ENCODE data around the gene ABCC8. TPM values are rescaled to one million over a fixed set of nuclear protein-coding genes. Genes with fewer than 3 reads are reported as not detected.
A peak's percentile ranks its signal among the peaks of the same experiment; 100 is the strongest.

Gene ABCC8
- total and polyA plus RNA-seq, 4 donors = 5.5 to 33.2 (median 18.3) TPM

DNA sequence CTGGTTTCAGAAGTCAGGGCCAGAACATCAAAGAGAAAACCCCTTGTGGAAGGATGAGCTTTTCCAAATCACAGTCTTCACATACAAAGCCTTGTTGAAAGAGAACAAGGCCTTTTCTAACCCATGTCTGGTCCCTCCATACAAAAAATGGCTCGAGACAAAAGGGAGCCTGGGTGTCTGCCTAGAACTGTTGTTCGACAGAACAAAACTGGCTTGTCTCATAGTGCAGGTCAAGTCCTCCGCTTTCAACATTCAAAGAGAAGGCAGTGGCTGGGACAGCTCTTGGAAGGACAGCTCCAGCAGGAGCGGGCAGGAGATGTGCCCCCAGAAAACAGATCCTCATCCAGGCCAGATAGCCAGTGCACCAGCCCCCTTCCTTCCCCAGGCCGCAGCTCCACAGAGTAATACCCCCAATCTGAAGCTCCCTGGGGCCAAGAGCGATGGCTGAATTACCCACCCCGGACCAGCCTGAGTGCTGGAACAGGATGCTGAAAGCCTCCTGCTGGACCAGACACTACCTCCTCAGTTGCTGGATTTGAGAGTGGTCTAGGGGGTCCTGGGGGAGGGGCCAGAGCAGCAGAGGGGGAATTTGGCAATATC, 40.0 kb upstream of the ABCC8 start:
- H3K27ac ChIP-seq (ENCODE audit: low read depth, low read length) = no peak overlapping the region
- H3K4me3 ChIP-seq (ENCODE audit: low read depth, low read length) = no peak overlapping the region
- no peaks in the 10 kb centered on the region for H3K27me3 ChIP-seq (ENCODE audit: control insufficient read depth, insufficient read depth, low read length)
- peaks cover 35% of the 10 kb centered on the region for H3K4me1 ChIP-seq (ENCODE audit: control insufficient read depth, insufficient read depth, low read length)
- 41% methylated on average over 6 of the region's 7 CpGs for WGBS (ENCODE audit: insufficient coverage)
- peak in 1 of 6 donors; percentile 54 for DNase-seq (ENCODE audit: low read depth in 4 of 6, low spot score in 6 of 6)
- H3K36me3 ChIP-seq (ENCODE audit: control insufficient read depth, insufficient read depth, low read length) = no peaks in the 10 kb centered on the region
- H3K9me3 ChIP-seq (ENCODE audit: control insufficient read depth, insufficient read depth, low read length) = no peaks in the 10 kb centered on the region

DNA sequence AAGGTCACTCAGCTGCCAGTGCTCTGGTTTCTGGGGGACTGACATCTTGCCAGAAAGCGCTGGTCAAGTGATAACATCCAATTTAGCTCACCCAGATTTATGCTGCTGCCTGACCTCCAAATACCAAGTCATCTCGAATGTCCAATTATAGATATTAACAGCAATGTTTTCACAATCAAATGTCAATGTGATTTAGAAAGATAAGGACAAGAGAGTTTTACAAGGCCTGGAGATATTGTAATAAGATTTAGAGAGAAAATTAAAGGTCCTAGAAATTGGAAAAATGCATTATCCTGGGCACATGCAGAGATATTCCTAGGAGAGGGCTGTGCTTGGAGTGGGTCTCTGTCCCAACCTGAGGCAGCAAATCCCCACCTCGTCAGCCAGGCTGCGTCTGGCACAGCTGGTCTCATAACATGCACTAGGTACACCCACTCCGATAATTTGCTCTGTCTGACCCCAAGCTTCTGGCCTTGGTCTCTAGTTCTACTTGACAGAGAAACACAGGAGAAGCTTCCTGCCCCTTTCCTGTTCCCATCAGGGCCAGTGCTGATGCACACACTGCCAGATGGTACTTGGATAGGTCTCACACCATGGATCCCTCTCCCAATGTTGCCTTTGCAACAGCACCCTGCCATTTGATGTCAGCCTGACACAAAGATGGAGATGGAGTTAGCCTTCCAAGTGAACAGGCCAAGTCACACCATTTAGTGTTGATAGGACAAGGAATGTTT, 39.0 kb upstream of the ABCC8 start:
- no peaks in the 10 kb centered on the region for H3K9me3 ChIP-seq (ENCODE audit: control insufficient read depth, insufficient read depth, low read length)
- H3K4me3 ChIP-seq (ENCODE audit: low read depth, low read length) = no peak overlapping the region
- peaks cover 34% of the 10 kb centered on the region for H3K4me1 ChIP-seq (ENCODE audit: control insufficient read depth, insufficient read depth, low read length)
- WGBS (ENCODE audit: insufficient coverage) = 100% methylated on average over 3 of the region's 5 CpGs
- H3K27me3 ChIP-seq (ENCODE audit: control insufficient read depth, insufficient read depth, low read length) = no peaks in the 10 kb centered on the region
- no peak overlapping the region for H3K27ac ChIP-seq (ENCODE audit: low read depth, low read length)
- no peaks in the 10 kb centered on the region for H3K36me3 ChIP-seq (ENCODE audit: control insufficient read depth, insufficient read depth, low read length)
- no peak for DNase-seq (ENCODE audit: low read depth in 4 of 6, low spot score in 6 of 6)

DNA sequence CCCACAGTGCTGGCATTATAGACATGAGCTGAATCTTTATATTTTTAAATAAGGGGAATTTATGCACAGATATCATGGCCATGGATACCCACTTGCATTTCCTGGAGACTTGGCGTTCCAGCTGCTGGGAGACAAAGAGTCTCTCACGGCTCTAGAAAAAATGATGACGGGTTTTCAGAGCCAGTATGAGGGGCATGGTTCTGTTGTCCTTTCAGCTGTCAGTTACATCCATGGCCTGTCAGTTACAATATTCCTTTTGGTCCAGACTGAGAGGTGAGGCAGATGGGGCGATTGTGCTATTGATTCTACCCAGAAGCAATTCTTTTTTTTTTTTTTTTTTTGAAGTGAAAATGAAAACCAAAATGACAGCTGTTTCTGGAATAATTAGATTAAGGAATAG, 37.8 kb upstream of the ABCC8 start:
- Histone ChIP-seq H3K9me3 (ENCODE audit: control insufficient read depth, insufficient read depth, low read length) (no peaks in the 10 kb centered on the region), H3K27ac (ENCODE audit: low read depth, low read length) (no peak overlapping the region), H3K4me1 (ENCODE audit: control insufficient read depth, insufficient read depth, low read length) (peaks cover 27% of the 10 kb centered on the region), H3K27me3 (ENCODE audit: control insufficient read depth, insufficient read depth, low read length) (no peaks in the 10 kb centered on the region), H3K36me3 (ENCODE audit: control insufficient read depth, insufficient read depth, low read length) (no peaks in the 10 kb centered on the region), H3K4me3 (ENCODE audit: low read depth, low read length) (no peak overlapping the region)
- 59% methylated on average over 3 of the region's 4 CpGs for WGBS (ENCODE audit: insufficient coverage)
- peak in 1 of 6 donors; percentile 40 for DNase-seq (ENCODE audit: low read depth in 4 of 6, low spot score in 6 of 6)

DNA sequence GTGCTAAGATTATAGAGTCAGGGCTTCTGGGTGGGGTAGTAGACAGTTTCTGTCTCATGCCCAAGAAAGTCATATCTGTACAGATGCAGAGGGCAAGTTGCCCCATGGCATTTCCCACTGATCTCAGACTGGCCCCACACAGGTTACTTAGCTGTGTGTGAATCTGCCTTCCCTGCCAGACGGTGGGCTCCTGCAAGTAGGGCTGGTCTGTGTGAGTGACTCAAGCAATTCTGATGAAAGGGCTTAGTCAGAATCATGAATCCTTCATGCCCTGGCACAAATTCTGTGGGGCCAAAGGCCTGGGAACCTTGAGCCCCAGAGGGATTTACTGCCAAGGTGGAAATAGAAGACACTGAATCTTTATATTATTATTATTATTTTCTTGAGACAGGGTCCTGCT, 37.2 kb upstream of the ABCC8 start:
- WGBS (ENCODE audit: insufficient coverage) = 78% methylated on average over 1 of the region's 1 CpG
- DNase-seq (ENCODE audit: low read depth in 4 of 6, low spot score in 6 of 6) = no peak
- Histone ChIP-seq H3K36me3 (ENCODE audit: control insufficient read depth, insufficient read depth, low read length) (no peaks in the 10 kb centered on the region), H3K4me1 (ENCODE audit: control insufficient read depth, insufficient read depth, low read length) (peaks cover 23% of the 10 kb centered on the region), H3K9me3 (ENCODE audit: control insufficient read depth, insufficient read depth, low read length) (no peaks in the 10 kb centered on the region), H3K27me3 (ENCODE audit: control insufficient read depth, insufficient read depth, low read length) (no peaks in the 10 kb centered on the region), H3K4me3 (ENCODE audit: low read depth, low read length) (no peak overlapping the region), H3K27ac (ENCODE audit: low read depth, low read length) (no peak overlapping the region)

DNA sequence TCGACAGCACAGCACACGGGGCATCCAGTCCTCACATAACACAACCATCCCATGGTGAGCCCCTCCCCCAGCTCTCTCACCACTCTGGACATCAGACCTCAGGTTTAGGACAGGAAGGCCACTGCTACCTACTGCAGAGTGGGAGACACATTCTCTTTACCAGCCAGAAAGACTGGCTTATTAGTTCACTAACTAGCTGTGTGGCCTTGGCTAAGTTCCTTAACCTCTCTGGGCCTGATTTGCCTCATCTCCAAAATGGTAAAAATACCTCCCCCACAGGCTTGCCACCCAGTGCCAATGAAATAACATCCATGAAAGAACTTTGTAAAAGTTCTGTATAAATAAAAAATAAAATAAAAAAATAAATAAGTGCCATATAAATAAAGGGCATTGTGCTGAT, 35.5 kb upstream of the ABCC8 start:
- no peaks in the 10 kb centered on the region for H3K9me3 ChIP-seq (ENCODE audit: control insufficient read depth, insufficient read depth, low read length)
- H3K27ac ChIP-seq (ENCODE audit: low read depth, low read length) = no peak overlapping the region
- no peaks in the 10 kb centered on the region for H3K36me3 ChIP-seq (ENCODE audit: control insufficient read depth, insufficient read depth, low read length)
- H3K4me1 ChIP-seq (ENCODE audit: control insufficient read depth, insufficient read depth, low read length) = peaks cover 16% of the 10 kb centered on the region
- no peaks in the 10 kb centered on the region for H3K27me3 ChIP-seq (ENCODE audit: control insufficient read depth, insufficient read depth, low read length)
- WGBS (ENCODE audit: insufficient coverage) = 40% methylated on average over 1 of the region's 2 CpGs
- DNase-seq (ENCODE audit: low read depth in 4 of 6, low spot score in 6 of 6) = no peak
- no peak overlapping the region for H3K4me3 ChIP-seq (ENCODE audit: low read depth, low read length)

DNA sequence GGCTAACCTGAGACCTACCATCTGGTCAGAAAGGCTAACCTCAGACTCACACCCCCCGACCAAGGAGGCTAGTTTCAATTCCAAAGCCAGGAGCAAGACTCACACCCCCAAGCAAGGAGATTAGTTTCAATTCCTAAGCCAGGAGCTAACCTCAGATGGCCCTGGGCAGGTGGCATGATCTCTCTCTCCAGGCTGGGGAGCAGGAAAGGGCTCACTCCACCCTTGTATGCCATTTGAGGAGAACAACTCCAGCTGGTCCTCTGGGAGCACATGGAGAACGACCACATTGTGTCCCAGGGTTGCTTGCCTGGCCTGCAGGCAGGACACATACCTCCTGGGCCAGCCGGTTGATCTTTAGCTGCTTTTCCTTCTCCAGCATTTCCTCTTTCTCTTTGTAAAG, 34.9 kb upstream of the ABCC8 start:
- no peak for DNase-seq (ENCODE audit: low read depth in 4 of 6, low spot score in 6 of 6)
- Histone ChIP-seq H3K4me1 (ENCODE audit: control insufficient read depth, insufficient read depth, low read length) (peaks cover 11% of the 10 kb centered on the region), H3K36me3 (ENCODE audit: control insufficient read depth, insufficient read depth, low read length) (no peaks in the 10 kb centered on the region), H3K27me3 (ENCODE audit: control insufficient read depth, insufficient read depth, low read length) (no peaks in the 10 kb centered on the region), H3K9me3 (ENCODE audit: control insufficient read depth, insufficient read depth, low read length) (no peaks in the 10 kb centered on the region), H3K4me3 (ENCODE audit: low read depth, low read length) (no peak overlapping the region), H3K27ac (ENCODE audit: low read depth, low read length) (no peak overlapping the region)
- 71% methylated on average over 3 of the region's 3 CpGs for WGBS (ENCODE audit: insufficient coverage)

DNA sequence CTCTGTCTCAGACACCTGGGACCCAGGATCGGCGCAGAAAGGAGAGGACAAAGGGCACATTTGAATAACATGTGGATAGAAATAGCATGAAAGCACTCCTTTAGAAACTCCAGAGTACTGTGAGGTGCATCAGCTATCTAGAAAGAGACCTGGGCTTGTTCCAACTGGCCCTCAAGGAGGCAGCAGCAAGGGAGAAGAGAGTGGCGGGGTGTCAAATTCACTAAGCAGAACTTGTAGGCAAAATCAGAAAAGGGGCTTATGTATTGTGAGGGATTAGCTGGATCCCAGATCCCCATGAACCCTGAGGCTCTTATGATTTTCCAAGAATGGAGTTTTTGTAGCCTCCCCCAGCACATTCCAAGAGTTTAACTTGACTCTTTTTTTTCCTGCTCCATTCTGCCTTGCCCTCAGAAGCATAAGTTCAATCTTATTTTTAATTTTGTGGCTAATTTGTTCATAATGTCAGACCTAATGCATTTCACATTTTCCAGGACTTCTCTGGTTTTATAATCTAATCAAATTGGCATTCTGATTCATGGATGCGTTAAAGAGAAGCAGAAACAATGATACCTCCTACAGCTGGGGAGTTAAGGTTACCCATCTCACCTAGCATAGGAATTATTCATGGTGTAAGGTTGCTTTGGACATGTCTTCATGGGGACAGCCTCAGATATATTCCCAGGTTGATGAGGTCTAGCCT, 34.0 kb upstream of the ABCC8 start:
- H3K4me3 ChIP-seq (ENCODE audit: low read depth, low read length) = no peak overlapping the region
- H3K27me3 ChIP-seq (ENCODE audit: control insufficient read depth, insufficient read depth, low read length) = no peaks in the 10 kb centered on the region
- no peak overlapping the region for H3K27ac ChIP-seq (ENCODE audit: low read depth, low read length)
- H3K9me3 ChIP-seq (ENCODE audit: control insufficient read depth, insufficient read depth, low read length) = no peaks in the 10 kb centered on the region
- 79% methylated on average over 3 of the region's 4 CpGs for WGBS (ENCODE audit: insufficient coverage)
- DNase-seq (ENCODE audit: low read depth in 4 of 6, low spot score in 6 of 6) = no peak
- peaks cover 7% of the 10 kb centered on the region for H3K4me1 ChIP-seq (ENCODE audit: control insufficient read depth, insufficient read depth, low read length)
- H3K36me3 ChIP-seq (ENCODE audit: control insufficient read depth, insufficient read depth, low read length) = no peaks in the 10 kb centered on the region

DNA sequence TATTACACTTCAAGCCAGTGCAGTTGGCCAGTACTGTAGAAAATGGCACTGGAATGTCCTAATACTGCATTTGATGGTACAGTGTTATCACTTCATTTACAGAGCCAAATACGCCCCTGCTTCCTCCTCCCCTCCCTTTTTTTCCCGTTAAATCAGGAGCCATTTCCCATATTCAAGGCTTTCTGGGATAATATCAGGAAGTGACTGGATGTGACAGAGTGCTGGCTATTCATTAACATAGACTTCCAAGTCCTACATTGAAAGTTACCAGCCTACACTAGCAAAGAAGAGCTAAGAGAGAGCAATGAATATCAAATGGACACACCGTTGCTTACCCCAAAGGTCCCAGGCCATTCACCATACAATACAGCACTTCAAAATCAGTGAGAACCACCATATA, 32.1 kb upstream of the ABCC8 start:
- WGBS (ENCODE audit: insufficient coverage) = no CpG with 5 or more reads among the region's 3 CpGs
- peaks cover 11% of the 10 kb centered on the region for H3K4me1 ChIP-seq (ENCODE audit: control insufficient read depth, insufficient read depth, low read length)
- no peaks in the 10 kb centered on the region for H3K9me3 ChIP-seq (ENCODE audit: control insufficient read depth, insufficient read depth, low read length)
- DNase-seq (ENCODE audit: low read depth in 4 of 6, low spot score in 6 of 6) = no peak
- H3K27me3 ChIP-seq (ENCODE audit: control insufficient read depth, insufficient read depth, low read length) = no peaks in the 10 kb centered on the region
- no peak overlapping the region for H3K27ac ChIP-seq (ENCODE audit: low read depth, low read length)
- no peaks in the 10 kb centered on the region for H3K36me3 ChIP-seq (ENCODE audit: control insufficient read depth, insufficient read depth, low read length)
- H3K4me3 ChIP-seq (ENCODE audit: low read depth, low read length) = no peak overlapping the region

DNA sequence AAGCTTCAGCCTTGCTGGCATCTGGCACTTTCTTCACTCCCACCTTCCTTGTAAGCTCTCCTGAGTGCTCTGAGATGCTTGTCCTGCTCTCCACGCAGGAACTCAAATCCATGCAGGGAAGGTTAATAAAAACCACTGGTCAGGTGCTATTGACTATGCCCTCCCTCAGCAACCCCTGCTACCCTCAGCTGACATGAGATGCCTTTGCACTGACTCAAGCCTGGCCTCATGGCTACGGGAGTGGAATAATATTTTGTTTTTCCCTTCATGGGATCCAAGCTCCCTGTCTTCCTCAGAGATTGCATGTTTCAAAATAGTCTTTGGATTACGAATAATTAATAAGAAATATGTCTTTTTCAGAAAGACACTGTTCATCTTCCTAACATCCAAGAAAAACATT, 31.7 kb upstream of the ABCC8 start:
- 38% methylated on average over 1 of the region's 3 CpGs for WGBS (ENCODE audit: insufficient coverage)
- H3K27ac ChIP-seq (ENCODE audit: low read depth, low read length) = no peak overlapping the region

More for the DNA sequence above, 31.7 kb upstream of the ABCC8 start:
- no peak for DNase-seq (ENCODE audit: low read depth in 4 of 6, low spot score in 6 of 6)
- Histone ChIP-seq H3K4me1 (ENCODE audit: control insufficient read depth, insufficient read depth, low read length) (peaks cover 11% of the 10 kb centered on the region), H3K9me3 (ENCODE audit: control insufficient read depth, insufficient read depth, low read length) (no peaks in the 10 kb centered on the region), H3K36me3 (ENCODE audit: control insufficient read depth, insufficient read depth, low read length) (no peaks in the 10 kb centered on the region), H3K27me3 (ENCODE audit: control insufficient read depth, insufficient read depth, low read length) (no peaks in the 10 kb centered on the region), H3K4me3 (ENCODE audit: low read depth, low read length) (no peak overlapping the region)

All from spinal cord (tissue), 10 donors.